CD1c-positive myeloid dendritic cell (primary cell): ENCODE measurements around the gene SLC17A9.

Experiments
- DNase-seq: peaks from one replicate; pipeline ENCODE4 v3.0.0-alpha.2; 2016; ENCODE audit errors: extremely low spot score

SLC17A9 gene

DNA sequence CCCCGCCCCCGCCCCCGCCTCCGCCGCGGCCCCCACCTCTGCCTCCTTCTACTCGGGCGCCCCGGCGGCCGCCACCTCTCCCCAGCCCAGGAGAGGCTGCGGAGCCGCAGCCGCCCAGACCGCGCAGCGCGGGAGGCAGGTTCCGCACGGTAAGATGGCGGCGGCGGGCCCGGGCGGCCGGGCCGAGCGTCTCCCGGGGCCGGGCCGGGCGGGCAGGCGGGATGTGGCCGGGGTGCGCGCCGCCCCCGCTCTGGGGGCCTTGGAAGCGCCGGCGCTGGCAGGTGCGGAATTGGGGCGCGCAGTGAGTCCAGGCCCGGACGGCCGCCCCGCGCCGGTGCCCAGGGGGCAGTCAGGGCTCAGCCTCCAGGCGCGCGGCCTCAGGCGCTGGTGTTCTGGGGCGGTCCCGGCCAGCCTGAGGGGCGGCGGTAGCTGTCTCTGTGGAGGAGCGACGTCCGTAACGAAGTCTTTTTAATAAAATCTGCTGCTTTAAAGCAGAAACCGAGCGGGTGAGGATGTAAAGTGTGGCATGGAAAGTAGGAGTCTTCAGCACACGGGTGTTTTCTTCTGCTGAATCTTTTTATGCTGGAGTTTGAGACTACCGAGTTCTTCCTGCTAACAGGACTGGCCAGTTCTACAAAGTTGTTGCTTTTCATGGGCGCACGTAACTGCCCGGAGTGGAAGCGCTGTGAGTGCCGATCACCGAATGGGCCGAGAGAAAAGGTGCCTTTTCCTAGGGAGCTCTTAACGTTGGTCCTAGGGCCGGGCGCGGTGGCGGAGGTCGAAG is 14.2 kb upstream of the SLC17A9 start, which contains the start of gene GID8:
Gene GID8 (plus strand): TSS at position 43 of the 784 bp plus-strand sequence. CDS start 3,356 bp downstream, outside the sequence.
- DNase-seq, result peak; percentile 61

DNA sequence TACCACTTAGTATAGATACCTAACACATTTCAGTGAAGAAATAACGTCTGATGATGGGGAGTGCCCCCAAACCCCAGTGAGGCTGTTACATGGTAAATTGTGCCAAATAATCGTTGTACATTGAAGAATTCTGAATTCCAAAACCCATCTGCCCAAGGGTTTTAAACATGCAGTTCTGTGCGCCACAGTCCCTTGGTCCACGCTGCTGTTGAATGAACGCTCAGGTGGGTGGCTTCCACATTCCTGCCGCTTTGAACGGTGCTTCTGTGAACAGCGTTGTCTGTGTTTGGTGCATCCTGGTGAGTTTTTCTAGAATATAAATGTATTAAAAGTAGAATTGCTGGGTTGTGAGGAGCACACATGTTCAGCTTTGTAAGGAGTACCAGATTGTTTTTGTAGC is 11.6 kb upstream of the SLC17A9 start:
- DNase-seq, result no peak

GRCh38 chr20:62941792-62942191 is 10.7 kb upstream of the SLC17A9 start:
- DNase-seq, result no peak

- DNase-seq, result no peak
Measured at GRCh38 chr20:62942456-62942855, 10.1 kb upstream of the SLC17A9 start.

GRCh38 chr20:62943396-62943795 is 9.1 kb upstream of the SLC17A9 start:
- DNase-seq, result no peak

DNA sequence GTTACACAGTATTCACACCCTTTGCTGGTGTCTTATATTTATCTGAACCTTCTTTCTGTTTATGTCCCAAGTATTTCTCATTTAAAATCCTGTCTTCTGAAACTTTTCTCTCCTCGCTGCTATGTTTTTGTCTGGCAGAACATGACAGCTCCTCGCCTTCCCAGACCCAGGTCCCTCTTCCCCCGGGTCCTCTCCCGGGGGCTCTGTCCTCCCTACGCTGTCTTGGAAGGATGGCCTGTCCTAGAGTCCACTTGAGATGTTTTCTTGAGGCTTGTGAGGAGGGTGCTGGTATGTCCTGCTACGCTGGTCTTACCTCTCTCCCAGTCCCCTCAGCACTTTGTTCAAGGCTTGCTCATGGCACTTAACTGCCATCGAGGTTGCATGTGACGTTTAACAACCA is 8.3 kb upstream of the SLC17A9 start:
- DNase-seq, result no peak

GRCh38 chr20:62944746-62945145 is 7.8 kb upstream of the SLC17A9 start:
- DNase-seq, result no peak

DNA sequence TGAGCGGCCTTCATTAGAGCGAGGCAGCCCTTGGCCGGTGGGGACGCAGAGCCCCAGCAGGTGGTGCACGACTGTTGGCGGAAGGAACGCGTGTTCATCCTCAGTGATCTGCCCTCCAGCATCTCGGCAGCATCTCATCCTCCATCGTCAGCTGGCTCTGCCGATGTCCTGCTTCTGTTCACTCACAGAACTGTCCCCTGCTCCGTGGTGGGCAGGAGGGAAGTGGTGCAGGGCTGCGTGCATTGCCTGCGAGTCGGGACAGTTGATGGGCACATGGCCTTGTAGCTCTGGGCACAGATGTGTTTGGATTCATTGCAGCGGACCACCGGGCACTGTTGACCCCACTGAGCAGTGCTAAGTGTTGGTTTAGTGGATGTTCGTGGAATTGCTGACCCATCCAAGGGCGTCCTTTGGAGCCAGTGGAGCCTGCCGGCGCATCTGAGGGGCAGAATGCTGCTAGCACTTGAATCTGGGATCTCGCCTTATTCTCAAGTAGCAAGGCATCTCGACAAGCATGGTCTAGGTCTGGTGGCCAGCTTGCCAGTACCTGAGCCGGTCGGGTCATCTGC is 6.7 kb upstream of the SLC17A9 start:
- no peak for DNase-seq

DNA sequence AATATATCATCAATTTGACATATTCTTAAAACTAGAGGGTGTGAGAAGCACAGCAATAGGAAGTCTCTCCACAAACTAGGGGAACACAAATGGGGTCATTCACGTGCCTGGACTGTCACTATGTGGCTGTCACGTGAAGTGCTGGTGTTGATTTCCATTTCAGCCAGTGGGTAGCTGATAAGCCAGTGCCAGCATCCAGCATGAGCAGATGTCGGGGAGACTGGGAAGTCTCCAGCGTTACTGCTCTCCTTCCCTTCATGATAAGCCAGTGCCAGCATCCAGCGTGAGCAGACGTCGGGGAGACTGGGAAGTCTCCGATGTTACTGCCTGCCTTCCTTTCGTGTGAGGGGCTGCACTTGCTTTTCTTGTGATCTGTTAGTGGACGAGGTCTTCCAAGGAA is 5.6 kb upstream of the SLC17A9 start:
- DNase-seq, result no peak

DNA sequence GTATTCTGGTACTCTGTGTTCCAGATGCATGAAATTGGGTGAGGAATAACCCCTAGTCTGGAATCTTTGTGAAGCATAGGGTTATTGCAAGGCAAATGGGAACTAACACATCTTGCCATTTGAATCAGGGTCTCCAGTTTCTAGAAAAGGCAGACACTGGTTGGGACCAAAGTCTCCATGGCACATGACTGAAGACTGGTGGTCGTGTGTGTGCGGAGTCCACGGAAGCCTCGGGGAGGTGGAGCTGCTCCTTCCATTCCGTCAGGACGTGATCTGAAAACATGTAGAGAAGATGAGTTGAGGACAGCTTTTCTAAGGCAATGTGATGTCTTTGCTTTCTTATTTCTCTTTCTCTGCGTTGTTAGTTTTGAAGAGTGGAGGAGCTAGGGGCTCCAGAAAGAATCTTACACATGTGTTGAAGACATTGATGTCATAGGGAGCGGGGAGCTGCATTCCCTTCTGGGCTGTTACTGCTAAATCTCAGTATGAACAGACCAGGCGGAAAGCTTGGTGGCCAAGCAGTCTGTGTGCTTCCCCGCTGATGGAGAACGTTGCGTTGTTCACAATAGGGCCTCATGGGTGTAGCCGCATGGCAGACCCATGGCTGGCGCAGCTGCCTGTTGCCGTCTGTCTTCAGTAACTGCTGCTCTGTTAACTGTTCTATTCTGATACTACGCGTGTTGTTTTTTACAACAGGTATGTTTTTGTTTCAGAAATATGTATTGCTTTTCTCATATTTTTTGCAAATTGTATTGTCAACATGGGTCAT is 4.8 kb upstream of the SLC17A9 start:
- DNase-seq, result no peak

GRCh38 chr20:62949153-62949821 is 3.2 kb upstream of the SLC17A9 start:
- no peak for DNase-seq

DNA sequence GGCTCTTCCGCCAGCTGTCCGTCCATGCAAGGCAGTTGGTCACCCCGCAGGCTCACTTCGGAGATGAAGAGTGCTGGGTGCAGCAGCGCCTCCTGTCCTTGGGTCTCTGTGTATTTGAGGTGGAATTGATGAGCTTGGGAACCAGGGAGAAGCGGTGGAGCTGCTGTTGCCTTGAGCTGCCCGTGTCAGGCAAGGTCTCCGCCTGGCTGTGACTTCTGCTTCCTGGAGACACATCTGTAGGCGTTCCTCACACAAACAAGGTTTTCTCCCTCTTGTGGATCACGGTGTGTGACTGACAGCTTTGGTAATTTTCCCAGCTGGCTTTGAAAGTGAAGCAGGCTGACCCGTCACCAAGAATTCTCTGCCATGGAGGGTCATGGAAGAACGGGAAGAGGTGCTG is 2.5 kb upstream of the SLC17A9 start:
- DNase-seq, result peak; percentile 35

DNA sequence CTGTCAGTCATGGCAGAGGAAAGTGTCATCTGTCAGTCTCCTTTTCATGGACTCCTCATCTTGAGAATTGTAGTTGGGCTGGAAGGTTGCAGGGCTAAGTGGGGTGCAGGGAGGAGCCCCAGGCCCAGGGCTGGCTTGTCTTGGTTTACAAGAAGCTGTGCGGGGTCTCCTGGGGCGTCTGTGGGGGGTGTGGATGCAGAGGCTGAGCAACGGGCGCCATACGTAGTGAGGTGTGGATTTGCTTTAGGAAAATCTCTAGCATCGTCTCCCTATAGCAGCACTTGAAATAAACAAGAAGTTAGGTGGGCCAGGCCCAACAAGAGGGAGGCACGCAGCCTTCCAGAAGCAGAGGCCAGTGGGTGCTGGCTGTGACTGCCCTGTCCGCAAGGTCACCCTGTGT is 1.8 kb upstream of the SLC17A9 start:
- no peak for DNase-seq

DNA sequence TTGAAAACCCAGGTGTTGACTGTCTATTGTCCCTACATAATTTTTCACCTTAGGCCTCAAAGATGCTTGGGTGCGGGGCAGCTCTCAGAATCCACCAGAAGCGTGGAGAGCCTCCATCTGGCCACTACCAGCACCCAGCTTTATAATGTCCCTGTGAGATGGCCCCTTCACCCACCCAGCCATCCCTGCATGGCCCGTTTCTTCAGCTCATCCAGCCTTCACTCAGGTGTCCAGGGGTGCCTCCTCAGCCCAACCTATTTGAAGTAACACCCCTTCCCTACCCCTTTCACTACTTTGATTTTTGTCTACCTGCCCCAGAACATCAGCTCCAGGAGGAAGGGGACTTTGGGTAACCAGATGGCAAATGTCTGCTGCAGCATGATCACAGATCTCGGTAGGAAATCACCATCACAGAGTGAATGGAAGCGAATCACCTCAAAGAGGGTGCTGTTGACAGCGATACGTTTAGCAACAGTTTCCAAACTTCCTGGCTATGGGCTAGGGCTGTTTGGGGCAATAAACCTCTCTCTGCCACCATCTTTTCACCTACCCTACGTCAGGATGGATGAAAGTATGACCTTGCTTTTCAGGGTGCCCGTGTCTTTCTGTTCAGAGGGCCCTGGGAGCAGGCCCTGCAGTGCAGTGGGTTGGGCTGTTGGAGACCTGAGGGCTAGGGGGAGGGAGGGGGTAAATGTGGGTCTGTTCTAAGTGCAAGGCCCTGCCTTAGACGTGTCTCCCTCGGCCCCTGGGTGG is 1.2 kb upstream of the SLC17A9 start:
- no peak for DNase-seq

- DNase-seq, result no peak
Measured at GRCh38 chr20:62951896-62952372, 575 bp upstream of the SLC17A9 start.

DNA sequence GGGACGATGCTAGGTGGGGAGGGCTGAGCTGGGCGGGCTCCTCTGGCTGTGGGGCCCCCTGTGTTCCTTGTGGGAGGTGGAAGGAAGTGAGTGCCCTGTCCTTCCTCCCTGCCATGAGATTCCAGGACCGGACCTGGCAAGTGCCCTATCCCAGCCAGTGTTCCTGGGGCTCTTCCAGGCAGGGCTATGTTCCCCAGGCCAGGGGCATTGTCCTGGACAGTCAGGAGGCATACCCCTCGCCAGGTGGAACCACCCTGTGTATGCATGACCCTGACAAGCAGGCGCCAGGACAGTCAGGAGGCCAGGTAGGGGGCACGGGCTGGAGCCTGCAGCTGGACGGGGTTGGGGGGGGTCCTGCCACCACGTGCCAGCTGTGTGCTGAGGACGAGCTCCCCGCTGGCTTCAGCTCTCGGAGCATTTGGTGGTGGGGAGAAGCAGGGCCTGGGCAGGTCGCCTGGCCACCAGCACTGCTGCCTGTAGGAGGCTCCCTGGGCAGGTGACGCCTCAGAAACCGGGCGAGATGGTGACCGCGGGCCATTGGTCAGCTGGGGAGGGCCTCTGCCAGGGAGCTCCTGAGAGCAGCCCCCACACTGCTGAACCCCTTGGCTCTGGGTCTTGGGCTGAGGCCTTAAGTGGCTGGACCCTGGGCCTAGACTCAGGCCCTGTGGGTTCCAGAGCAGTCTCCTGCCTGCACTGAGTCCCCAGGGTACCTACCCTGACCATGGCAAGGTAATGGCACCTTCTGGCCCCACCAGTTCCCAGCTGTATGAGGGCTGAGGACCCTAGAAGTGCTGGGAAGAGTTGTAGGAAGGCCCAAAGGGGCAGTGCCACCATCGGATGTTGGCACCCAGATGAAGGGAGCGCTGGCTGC is 694 bp downstream of the SLC17A9 start:
- DNase-seq, result no peak

- DNase-seq, result peak; percentile 96
Measured at GRCh38 chr20:62953839-62954703, 1.6 kb downstream of the SLC17A9 start.

GRCh38 chr20:62955519-62956386 is 3.2 kb downstream of the SLC17A9 start:
- no peak for DNase-seq
